GM19463 (cell line): ENCODE results near the gene HIVEP3.

Experiments
- ATAC-seq: cut with Tn5 transposase; IDR thresholded peaks from one replicate; pipeline ENCODE4 v1.9.1; 2021; ENCODE audit warnings: mild to moderate bottlenecking, moderate library complexity; ENCODE audit not compliant: unreplicated experiment

Gene HIVEP3

DNA sequence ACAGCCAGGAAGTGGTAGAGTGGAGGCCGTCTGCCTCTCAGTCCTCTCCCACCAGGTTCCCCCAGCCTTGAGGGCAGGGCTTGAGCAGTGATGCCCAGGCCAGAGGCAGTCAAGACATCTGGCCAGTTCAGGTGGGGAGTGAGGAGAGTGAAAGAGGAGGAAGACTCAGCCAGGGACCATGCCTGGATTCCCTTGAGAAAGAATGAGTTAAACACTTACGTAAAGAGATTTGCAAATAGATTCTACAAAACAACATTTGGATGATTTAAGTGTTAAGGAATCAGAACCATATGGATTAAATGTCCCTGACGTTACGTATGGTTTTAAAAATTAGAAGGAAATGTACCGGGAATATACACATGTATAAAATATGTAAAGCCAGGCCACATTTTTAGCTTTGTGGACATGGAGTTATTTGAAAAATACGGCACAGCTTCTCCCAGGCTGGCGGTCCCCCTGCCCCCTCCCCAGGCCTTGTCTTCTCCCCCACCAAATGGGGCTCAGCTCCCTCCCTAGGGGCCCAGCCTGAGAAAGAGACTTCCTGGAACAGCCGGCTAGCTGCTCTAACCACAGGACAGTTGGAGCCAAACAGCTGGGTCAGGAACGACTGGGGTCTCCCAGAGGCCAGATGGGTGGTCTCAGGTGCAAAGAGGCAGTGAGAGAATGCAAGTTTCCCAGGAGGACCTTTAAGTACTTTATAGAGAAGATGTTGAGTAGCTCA is 245.9 kb downstream of the HIVEP3 start:
- ATAC-seq, result no peak

DNA sequence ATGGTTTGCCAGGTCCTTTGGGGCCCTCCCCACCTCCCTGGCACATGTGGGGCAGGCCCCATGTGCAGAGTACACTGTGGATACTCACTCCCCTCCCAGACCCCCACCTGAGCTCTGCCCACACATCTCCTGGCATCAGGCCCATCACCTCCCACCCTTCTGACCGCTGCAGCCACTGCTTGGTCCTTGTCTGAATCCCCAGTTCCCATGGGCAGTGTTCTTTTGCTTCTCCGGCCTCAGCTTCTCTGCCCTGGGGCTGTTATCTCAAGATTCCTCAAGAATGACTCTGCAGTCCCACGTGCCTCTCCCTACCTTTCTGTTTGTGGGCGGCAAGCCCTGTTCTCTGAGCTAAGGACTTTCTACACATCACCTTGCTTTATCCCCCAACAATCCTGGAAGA is 246.5 kb downstream of the HIVEP3 start:
- no peak for ATAC-seq

DNA sequence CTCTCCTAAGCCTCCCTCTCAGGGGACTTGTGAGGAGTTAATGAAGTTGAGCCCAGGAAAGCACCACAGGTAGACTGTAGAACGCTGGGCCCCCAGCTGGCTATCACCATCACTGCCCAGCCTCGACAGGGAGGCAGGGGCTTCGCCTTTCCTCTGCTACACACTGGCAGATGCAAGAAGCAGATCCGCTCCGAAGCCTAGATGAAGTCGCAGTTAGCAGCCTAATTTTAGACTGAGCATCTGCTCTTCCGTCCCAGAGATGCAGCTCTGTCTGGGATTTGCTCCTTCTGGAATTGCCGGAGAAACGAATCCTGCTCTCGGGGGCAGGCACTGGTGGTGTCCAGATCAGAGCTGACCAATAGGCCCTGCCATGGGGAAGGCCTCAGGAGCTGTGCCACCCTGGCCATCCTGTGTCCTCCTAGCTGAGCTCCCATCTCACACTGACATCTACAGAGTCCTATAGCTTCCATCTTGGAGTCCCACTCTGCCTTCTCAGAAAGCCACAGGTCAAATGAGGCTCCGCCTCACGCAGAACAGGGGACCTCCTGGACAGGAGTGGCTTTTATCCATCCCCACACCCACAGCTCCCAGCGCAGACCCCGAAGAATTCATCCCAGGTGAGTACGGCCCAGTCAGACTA is 247.5 kb downstream of the HIVEP3 start:
- ATAC-seq, result no peak

DNA sequence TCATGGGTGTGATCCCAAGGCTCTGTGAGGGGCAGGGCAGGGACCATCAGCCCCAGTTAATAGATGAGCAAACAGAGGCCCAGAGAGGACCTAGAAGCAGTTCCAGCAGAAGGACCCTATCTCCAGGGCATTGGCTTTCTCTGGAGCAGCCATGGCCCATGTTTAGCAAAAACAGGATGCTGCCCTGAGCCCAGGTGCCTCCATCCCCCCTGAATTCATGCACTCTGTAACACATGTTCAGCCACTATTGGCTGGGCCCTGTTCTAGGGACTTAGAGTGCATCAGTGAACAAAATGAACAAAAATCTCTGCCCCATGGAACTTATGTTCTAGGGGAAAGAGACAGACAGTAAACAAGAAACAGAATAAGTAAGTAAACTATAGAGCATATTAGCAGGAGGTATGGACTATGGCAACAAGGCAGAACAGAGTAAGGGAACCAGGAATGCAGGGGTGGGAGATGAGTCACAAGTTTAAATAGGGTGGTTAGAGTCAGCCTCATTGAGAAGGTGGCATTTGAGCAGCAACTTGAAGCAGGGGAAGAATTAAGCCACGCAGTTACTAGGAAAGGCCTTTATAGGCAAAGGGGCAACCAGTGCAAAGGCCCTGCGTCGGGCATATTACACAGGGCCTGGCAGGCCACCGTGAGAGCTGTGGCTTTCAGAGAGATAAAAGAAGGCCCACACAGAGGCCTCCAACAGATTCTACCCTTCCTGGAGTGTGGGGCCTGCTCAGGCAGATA is 248.3 kb downstream of the HIVEP3 start:
- no peak for ATAC-seq

DNA sequence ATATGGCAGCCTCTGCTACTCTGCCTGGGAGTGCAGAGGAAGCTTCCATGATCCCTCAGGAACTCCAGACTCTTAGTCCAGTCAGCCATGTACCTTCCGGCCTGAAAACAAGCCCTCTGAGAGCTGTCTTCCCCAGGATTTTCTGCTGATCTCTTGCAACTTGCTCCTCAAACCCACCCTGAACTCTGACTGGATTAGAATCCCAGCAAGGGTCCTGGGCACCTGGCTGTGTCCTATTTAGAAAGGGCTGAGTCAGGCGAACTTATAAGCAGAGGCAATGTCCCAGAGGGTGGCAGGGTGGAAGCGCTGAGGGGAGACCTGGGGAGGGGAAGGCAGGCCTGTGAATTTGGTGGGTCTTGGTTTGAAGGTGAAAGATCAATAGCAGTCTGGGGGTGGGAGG is 249.8 kb downstream of the HIVEP3 start:
- ATAC-seq, result no peak

DNA sequence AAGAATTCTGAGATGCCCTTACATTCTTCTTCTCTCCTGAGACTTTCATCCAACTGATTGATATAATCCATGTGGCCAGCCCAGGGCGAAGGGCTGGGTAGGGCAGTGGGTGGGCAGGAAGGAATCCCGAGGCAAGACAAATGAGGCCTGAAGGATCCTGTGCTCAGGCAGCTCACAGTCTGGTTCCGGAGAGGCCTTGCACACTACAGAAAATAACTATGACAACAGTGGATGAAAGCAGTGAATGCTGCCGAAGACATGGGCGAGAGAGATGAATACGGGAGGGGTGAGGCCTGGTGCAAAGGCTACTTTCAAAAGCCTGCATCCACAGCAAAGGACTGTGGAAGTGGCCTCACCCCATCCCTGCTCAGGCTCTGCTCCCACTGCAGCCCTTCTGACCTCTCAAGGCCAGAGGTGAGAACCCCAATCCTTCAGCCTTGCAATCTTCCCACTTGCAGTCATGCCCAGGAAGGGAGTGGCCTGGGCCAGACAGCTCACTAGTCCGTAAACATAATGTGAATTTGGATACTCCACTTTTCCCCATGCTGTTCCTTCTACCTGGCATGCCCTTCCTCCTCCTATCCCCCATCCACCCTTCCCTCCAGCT is 250.6 kb downstream of the HIVEP3 start:
- ATAC-seq, result no peak

DNA sequence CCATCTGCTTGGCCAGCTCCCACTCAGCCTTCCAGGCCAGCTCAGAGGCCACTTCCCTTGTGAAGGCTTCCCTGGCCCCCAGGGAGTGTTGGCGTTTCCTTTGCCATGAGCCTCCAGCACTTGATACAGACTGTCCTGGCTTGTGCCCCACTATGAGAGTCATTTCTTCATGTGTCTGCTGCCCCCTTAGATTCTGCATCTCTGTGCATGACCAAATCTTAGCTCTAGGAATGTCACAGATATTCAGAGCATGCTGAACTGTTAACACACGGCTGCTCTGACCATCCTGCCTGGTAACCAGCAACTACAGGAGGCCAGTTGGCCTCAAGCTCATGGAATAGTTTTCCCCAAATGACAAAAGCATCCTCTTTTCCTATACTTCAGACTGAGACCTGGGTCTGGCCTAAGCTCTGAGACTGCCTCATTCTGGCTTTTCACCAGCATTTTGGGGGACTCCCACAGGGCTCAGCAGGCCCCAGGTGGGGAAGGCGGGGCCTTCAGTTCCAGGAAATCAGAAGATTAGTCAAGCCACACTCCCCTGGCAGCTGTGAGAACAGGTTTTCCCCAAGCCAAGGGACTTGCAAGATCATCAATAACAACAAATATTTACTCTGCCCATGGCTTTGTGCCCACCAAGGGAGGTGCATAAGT is 251.6 kb downstream of the HIVEP3 start:
- ATAC-seq, result peak; percentile 72

DNA sequence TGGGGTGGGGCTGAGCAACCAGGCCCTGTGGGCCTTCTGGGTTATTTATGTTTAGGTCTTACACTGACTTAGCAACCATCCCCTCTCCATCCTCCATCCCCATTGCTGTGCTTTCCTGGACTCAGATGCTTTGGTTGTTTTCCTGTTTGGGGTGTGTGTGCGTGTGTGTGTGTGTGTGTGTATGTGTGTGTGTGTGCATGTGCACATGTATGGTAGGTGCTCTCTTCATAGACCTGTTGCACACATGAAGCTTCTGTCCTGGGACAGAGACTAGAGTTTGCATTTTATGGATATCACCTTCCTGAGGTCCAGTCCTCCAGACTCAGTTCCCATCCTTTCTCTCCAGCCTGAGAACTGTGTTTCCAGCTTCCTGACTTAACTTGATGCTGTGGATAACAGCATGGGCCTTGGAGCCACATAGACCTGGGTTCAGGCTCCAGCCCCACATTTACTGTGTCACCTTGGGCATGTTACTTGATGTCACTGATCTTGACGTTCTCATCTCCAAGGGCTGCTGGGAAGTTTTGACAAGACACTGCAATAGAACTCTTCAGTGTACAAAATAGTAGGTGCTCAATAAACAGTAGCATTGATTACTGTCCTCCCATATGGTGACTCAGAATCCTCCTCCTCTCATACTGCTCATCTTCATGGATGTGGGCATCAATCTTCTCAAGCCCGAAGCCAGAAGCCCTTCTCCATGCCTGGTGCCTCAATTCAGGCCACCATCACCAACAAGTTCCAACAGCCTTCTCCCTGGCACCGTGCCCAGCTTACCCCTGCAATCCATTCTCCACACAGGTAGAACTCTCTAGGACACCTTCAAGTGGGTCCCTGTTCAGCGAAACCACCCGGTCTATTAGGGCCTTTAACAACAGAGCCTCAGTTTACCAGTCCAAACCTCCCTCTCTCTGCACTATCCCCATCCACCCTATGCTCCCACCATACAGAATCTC is 252.5 kb downstream of the HIVEP3 start:
- ATAC-seq, result no peak

DNA sequence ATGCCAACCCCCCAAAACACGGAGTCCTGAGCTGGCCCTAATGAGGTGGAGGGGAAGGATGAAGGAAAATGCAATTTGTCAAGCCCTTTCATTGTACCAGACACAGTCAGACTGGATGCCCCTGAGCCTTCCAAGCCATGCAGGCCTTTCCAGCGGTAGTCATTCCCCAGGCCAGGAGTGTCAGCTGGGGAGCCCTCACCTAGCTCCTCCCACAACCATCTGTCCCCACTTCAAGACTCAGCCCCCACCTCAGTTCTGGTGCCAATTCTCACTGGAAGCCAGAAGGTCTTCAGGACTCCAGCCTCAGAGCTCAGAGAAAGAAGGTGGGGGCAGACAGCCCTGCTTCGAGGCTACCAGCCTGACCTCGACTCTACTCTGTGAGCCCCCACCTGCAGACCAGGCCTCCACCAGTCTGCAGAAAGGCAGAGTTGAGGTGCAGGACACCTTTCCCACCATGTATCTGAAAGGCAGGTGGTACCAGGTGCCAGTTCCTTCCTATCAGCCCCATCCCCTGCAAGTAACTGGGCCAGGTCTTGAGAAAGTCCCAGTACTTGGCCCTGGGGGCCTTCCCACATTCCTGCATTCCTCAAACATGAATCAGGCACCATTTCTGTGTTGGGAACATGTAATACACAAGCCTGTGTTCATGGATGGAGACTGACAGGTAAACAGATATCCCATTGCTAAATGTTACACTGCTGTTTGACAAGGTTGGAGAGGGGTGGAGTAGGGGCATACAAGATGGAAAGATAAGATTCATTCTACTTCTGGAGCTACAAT is 253.7 kb downstream of the HIVEP3 start:
- no peak for ATAC-seq

DNA sequence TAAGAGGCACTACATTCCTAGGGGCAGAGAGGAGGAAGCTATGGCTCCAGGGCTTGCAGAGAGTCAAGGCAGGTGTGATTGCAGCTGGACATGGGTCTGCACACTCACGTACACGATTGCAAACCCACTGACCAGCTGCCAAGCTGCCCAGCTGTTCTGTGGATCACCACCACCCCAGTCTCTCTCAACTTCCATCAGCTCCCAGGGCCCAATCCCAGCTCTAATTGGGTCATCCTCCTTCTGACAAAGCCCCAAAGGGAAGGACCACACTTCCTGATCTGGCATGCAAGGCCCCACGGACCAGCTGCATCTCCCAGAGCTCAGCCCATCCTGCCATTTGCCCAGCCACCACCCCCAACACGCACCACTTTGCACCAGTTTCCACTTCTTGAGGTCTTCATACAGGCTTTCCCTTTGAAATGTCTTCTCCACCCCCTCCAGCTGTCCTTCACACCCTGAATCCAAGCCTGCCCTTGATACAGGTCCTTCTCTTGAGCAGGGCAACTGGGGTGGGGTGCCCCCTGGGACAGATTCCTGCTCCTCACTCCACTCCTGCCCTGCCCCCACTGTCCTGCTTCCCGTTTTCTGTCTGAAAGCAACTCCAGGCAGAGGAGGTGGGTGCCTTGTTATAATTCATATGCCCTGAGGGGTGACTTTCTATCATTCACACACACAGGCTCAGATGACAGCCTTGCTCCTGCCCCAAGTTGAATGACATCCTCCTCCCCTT is 254.9 kb downstream of the HIVEP3 start:
- no peak for ATAC-seq

DNA sequence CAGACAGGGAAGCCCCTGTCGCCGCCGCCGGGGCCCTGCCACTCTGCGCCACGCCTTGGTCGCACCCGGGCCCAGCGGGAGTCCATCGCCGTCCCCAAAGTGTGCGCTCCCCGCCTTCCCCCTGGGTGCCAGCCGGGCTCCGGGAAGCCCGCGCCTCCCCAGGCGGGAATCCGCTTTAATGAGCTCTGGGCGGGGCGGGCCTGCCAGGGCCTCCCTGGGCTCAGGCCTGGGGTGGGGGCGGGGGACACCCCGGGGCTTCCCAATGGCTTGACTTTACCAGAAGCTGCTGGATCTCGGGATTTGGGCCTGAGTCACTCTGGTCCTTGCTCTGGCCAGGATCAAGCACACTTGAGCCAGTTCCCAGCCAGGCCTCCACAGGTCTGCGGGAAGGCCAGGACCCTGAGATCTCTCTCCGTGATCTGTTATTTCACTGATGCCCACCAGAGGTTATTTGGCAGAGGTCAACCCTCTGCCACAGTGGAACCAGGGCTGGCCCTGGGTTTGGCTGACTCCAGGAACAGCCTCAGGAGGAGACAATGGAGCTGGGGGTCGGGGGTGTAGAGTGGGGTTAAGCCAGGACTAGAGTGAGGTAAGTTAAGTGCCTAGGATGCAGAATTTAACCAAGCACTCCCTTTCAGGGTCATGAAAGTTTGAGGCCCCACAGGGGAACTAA is 255.8 kb downstream of the HIVEP3 start:
- ATAC-seq, result no peak

DNA sequence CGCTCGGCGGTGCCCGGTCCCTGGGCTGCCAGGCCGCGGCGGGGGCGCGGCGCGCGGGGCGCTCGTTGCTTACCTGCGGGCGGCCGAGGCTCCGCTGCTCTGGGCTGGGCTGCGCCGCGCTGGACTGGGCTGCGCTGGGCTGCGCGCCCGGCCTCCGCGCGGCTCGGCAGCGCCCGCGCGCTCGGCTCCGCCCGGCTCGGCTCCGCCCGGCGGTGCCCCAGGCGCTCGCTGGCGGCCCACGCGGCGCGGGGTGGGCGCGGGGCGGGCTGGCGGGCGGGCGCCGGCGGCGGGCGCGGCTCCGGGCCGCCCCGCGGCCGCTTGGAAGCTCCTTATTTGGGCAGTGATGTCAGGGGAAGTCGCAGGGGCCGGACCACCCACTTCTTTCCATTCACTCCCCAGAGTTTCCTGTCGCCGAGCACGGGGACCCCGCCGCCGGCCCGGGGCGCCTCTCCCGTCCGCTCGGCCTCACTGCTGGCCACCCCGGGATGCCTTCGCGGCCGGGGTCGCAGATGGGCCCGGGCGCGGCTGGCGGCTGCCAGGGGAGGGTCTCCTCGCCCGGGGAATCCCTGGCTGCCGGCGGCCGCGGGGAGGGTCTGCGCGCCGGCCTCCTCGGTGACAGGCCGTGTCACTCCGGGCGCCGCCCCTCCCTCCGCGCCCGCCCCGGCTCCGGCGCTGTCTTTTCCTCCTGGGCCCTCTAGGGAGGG is 256.5 kb downstream of the HIVEP3 start:
- peak; percentile 78 for ATAC-seq

DNA sequence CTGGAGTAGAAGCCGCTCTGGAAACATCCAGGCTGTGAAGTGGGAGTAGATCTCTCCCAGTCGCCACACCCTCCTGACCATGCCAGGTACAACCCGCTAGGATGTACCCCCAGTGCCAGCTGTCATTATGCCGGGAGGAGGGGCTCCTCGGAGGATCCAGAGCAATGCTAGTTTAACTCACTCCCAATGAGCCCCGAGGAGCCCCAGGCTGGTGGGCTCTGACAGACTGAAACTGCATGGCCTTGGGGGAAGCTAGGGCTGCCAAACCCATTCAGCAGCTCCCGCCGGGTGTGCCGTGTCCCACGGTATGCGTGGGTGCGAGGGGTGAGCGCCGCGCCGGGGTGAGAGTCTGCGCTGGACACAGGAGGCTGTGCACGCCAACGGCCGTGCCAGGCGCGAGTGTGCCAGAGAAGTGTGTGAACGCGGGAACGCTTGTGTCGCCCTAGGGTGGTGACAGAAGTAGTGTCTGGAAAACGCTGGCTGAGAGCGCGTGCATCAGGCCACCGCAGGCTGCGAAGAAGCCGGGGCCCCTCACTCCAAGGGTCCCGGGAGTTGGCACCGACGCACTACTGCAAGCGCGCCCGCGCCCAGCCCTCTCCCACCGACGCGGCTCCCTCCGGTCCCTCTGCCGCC is 257.2 kb downstream of the HIVEP3 start:
- peak; percentile 12 for ATAC-seq

DNA sequence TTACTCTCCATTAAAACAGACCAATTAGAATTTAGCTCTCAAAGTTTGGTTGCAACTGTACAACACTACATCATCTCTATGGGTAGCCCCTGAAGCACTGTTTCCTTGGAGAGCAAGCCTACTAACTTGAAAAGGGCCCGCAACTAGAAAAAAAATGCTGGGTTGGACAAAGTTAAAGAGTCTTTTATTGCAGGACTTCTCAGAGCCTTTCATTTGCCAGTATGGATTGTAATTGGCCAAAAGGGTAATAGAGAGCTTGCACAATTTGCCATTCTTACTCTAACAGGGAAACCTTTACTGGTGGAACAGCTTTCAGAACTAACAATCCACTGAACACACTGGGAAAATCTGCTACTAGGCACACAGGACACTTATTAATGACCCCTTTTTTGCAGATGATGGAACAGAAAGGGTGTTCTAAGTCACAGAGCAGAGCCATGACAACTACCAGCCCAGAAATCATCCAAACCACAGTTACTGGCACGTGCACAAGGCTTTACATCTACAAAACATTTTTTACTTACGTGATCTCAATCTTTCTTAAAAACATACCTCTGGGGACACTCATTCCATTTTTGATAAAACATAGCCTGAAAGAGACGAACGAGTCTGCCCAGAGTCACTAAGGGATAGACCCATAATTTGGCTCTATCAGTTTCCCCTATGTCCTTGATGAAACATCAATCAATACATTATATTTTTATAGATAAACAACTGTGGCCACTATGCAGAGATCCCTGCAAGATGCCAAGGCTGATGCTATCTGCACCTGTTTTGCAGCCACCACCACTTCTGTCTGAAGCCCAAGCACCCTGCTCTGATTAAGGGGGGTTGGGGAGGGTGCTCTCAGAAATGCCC is 257.9 kb downstream of the HIVEP3 start:
- no peak for ATAC-seq

DNA sequence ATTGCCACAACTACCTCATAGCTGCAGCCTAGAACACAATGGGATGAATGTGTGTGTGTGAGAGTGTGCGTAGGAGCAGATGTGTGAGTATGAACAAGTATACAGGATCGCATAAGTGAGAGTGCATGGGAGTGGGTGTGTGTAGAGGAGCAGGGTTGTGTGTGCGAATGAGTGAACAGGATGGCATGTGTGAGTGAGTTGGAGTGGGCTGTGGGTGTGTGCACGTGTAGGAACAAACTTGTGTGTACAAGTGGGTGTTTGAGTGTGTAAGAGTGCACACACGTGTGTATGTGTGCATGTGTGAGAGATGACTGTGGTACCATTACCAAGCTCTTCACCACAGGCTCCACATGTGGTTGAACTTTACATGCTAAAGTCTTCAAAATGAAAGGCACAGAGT is 258.8 kb downstream of the HIVEP3 start:
- no peak for ATAC-seq

DNA sequence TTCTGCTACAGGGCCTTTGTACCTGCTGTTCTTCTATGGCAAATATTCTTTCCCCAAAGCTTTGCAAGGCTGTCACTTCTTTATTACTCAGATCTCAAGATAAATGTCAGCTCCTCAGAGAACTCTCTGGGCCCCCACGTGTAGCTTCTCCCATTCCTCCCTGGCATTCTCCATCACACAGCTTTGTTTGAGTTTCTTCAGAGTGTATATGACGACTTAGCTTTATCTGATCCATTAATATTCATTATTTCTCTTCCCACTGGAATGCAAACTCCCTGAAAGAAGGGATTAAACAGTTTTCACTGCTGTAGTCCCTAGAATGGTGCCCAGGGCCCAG is 259.6 kb downstream of the HIVEP3 start:
- ATAC-seq, result no peak
